Stomach (tissue), 4 donors: ENCODE measurements around the gene MYPOP.

Source experiments
- CTCF ChIP-seq, 7 experiments: fragments of 450-650 bp in 4 of 7; fragments of 200-600 bp in 3 of 7; sonication (generic) in 3 of 7; IDR thresholded peaks; one replicate each; pipeline ENCODE4 v1.5.1; 2016 to 2019; ENCODE audit warnings: antibody characterized with exemption in 7 of 7, control low read depth in 2 of 7, mild to moderate bottlenecking in 1 of 7
- POLR2A ChIP-seq, 4 donors: fragments of 450-650 bp; IDR thresholded peaks; one replicate each; pipeline ENCODE4 v1.6.1; 2016; ENCODE audit warnings: antibody characterized with exemption in 4 of 4, control low read depth in 2 of 4, mild to moderate bottlenecking in 1 of 4, moderate library complexity in 1 of 4
- POLR2AphosphoS5 ChIP-seq, 3 donors: sonication (generic); formaldehyde crosslinking; IDR thresholded peaks; one replicate each; pipeline ENCODE4 v1.6.1; 2016; ENCODE audit warnings: antibody characterized with exemption in 3 of 3

GRCh38 chr19:45881909-45882528, 20.4 kb downstream of the MYPOP start:
- peak in 1 of 7 experiments; percentile 16 for TF ChIP-seq CTCF (IDR thresholded peaks at IDR 0.05)
- TF ChIP-seq POLR2A (IDR thresholded peaks at IDR 0.05) = no peak
- peak in 2 of 3 donors; percentile 48 to 58 for TF ChIP-seq POLR2AphosphoS5 (IDR thresholded peaks at IDR 0.05)
